GM10266 (cell line): ENCODE results near the gene MCC.

ENCODE experiments used
- DNase-seq: peaks from one replicate; pipeline ENCODE4 v3.0.0; 2012; ENCODE audit errors: extremely low spot score
- TF ChIP-seq, protein P1 (sequence below): IDR thresholded peaks from 2 replicates; pipeline ENCODE4 v1.5.1; 2012; ENCODE audit warnings: mild to moderate bottlenecking, low read depth; ENCODE audit not compliant: control insufficient read depth, insufficient read depth; ENCODE audit errors: missing control alignments

MCC gene

DNA sequence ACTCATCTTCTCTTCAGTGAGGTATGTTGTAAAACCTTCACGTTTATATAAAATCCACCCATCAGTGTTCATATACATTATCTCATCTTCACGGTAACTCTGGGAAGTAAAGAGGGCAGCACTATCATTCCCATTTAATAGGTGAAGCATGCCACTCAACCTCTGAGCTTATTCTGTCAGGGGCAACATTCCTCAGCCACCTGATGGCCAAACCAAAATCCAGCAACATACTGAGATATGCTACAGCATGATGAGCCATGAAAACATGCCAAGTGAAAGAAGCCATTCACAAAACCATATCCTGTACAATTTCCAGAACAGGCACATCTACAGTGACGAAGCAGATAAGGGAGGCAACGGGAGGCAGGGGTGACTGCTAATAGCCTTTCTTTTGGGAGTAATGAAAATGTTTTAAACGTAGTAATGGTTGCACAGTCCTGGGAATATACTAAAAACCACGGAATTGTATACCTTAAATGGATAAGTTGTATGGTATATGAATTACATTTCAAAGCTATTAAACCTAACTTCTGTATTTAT is 220.8 kb downstream of the MCC start:
- TF ChIP-seq, protein P1, sequence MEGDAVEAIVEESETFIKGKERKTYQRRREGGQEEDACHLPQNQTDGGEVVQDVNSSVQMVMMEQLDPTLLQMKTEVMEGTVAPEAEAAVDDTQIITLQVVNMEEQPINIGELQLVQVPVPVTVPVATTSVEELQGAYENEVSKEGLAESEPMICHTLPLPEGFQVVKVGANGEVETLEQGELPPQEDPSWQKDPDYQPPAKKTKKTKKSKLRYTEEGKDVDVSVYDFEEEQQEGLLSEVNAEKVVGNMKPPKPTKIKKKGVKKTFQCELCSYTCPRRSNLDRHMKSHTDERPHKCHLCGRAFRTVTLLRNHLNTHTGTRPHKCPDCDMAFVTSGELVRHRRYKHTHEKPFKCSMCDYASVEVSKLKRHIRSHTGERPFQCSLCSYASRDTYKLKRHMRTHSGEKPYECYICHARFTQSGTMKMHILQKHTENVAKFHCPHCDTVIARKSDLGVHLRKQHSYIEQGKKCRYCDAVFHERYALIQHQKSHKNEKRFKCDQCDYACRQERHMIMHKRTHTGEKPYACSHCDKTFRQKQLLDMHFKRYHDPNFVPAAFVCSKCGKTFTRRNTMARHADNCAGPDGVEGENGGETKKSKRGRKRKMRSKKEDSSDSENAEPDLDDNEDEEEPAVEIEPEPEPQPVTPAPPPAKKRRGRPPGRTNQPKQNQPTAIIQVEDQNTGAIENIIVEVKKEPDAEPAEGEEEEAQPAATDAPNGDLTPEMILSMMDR = no peak

DNA sequence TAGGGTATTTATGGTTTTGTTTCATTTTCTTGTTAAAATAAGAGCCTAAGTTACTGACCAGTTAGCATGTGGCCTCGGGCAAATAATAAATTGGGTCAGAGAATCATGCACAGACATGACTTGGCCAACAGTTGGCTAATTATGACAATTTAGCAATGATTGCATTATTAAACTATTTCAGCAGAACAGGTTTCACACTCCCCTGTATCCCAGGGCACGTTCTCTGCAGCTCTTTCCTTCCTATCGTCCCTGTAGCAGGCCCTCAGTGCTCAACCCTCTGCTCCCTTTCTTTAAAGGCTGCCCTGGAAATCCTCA is 221.4 kb downstream of the MCC start:
- TF ChIP-seq, protein P1 = no peak
- DNase-seq = no peak

More for the DNA sequence above, 220.8 kb downstream of the MCC start:
- DNase-seq = no peak

DNA sequence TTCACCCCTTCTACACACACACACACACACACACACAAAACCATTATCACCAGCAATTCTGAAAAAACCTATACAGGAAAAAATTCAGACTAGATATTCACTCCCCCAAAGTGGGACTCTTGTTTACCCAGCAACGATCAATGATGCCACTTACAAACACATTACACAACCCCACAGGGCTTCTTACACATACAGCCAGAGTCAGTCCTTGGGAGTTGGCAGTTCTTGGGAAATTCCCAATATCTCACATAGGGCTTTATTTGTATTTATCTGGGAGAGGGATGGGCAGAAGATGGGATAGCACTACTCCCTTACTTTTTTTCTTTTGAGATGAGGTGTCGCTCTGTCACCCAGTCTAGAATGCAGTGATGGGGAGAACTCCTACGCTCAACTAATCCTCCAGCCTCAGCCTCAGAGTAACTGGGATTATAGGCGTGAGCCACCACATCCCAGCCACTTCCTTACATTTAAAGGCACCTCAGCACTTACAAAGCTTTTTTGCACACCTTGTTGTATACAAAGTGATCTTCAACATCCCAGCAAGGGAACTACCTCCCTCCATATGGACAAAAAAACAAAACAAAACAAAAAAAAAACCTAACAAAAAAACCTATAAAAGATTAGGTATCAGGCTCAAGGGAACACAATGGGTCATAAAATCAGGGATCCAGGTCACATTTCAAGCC is 221.9 kb downstream of the MCC start:
- DNase-seq = no peak
- TF ChIP-seq, protein P1 = no peak

DNA sequence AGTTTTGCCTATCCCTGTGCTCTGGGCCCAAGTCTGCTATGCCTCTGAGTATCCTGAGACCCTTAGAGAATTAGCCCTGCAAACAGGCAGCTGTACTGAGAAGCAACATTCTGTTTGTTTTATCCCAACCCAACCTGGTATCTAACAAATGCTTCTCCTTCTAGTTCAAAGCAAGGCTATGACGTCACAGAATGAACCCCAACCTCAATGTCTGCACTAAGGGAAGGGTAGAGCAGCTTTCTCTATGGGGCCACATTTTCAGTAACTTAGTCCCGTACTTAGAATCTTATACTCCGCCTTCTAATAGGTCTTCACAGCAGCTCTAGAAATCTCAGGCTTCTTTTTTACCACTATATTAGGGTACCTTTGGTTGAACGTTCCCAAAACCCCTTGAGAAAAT is 223.1 kb downstream of the MCC start:
- TF ChIP-seq, protein P1 = no peak
- no peak for DNase-seq

DNA sequence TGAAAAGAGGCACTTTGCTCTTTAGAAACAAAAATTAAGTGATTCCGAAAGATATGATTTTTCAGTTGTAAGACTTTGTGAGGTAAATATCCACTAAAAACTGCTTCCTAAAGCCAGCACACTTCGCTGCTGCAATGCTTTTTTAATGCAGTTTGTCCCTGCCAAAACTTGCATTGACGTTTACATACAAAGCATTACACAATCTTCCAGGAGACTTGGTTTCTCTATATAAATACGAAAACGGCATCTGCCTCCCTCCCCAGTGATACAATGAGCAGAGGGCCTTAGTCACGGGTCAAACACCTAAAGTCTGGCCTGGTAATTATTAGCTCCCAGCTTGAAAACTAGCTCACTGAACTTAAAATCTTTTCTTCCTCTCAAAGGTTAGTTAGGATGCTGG is 224.2 kb downstream of the MCC start:
- TF ChIP-seq, protein P1 = no peak
- no peak for DNase-seq

DNA sequence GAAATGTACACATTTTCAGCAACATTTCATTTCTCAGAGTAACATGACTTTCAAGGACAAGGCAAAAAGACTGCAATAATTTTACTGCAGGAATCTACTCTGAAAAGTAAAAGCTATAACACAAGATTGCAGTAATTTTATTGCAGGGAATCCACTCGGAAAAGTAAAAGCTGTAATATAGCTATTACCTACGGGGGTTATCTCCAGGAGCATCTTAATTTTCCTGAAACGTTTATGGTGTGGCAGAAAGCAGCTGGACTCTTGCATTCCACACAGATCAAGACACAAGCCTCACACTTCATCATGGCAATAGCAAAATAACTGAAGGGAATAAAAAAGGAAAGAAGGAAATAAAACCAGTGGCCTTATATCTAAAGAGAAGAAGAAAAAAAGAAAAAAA is 224.7 kb downstream of the MCC start:
- no peak for DNase-seq
- TF ChIP-seq, protein P1 = no peak

DNA sequence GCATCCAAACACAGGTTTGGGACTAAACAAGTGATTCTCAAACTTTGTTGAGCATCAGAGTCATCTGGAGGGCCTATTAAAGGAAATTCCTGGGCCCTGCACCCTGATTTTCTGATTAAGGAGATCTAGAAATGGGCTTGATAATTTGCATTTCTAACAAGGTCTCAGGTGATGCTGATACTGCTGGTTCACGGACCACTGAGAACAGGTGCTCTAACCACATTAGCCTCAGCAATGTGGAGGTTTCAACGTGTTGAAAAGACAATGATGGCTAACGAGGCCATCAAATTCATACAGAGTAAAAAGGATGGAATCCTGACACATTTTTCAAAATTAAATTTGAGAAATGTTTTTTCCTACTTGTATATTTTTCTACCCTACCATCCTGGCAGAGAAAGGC is 225.6 kb downstream of the MCC start:
- TF ChIP-seq, protein P1 = no peak
- DNase-seq = no peak
